ENCODE results near the gene LRRC61.
"Not testable (repeated sequence)": the region's sequence is repeated elsewhere in the genome, so short reads cannot be mapped to it uniquely, and the experiment has no call there.

LRRC61 gene

GRCh38 chr7:150297978-150298377 lies 25.2 kb upstream of the LRRC61 start:
- POLR2A ChIA-PET; DNase-seq; H3K4me3 ChIP-seq (ENCODE audit: control insufficient read depth in 1 of 7, extremely low read depth in 1 of 7, insufficient read depth in 4 of 7, low read depth in 2 of 7, low read length in 6 of 7); H3K36me3 ChIP-seq (ENCODE audit: control insufficient read depth in 4 of 4, insufficient read depth in 4 of 4, low read length in 3 of 4); CTCF ChIA-PET; H3K27ac ChIP-seq (ENCODE audit: insufficient read depth in 1 of 2, low read depth in 1 of 2, low read length in 2 of 2, poor library complexity in 1 of 2, severe bottlenecking in 2 of 2); H3K4me1 ChIP-seq (ENCODE audit: control extremely low read depth in 1 of 4, control insufficient read depth in 4 of 4, insufficient read depth in 4 of 4, low read length in 3 of 4); H3K27me3 ChIP-seq (replicated peaks in 2 of 5; ENCODE audit: control insufficient read depth in 4 of 5, insufficient read depth in 5 of 5, low read length in 4 of 5); H3K9me3 ChIP-seq (ENCODE audit: control extremely low read depth in 1 of 5, control insufficient read depth in 4 of 5, insufficient read depth in 2 of 5, low read depth in 1 of 5, low read length in 4 of 5): not testable (repeated sequence)

DNA sequence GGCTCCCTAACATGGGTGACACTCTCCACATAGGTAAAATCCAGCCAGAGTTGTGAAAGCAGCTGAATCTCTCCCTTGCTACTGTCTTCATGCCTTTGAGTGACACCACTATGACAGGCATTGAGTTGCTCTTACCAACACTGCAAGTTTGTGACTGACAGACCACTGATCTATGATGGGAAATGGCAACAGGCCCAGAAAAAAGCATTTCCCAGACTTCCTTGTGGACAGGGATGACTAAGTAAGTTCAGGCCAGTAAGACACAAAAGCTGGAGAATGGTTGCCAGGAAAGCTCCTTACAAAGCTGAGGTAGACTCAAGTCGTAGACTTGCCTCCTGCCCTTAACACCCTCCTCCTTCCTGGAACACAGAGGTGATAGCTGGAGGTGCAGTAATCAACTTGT lies 20.2 kb upstream of the LRRC61 start:
- H3K4me1 ChIP-seq (ENCODE audit: control extremely low read depth in 1 of 4, control insufficient read depth in 4 of 4, insufficient read depth in 4 of 4, low read length in 3 of 4); H3K36me3 ChIP-seq (ENCODE audit: control insufficient read depth in 4 of 4, insufficient read depth in 4 of 4, low read length in 3 of 4); DNase-seq; POLR2A ChIA-PET; H3K4me3 ChIP-seq (ENCODE audit: control insufficient read depth in 1 of 7, extremely low read depth in 1 of 7, insufficient read depth in 4 of 7, low read depth in 2 of 7, low read length in 6 of 7); H3K9me3 ChIP-seq (ENCODE audit: control extremely low read depth in 1 of 5, control insufficient read depth in 4 of 5, insufficient read depth in 2 of 5, low read depth in 1 of 5, low read length in 4 of 5); CTCF ChIA-PET; H3K27me3 ChIP-seq (replicated peaks in 2 of 5; ENCODE audit: control insufficient read depth in 4 of 5, insufficient read depth in 5 of 5, low read length in 4 of 5): not testable (repeated sequence)
- 100% methylated on average over 1 of the region's 1 CpG for WGBS (ENCODE audit: insufficient coverage)
- H3K27ac ChIP-seq (ENCODE audit: insufficient read depth in 1 of 2, low read depth in 1 of 2, low read length in 2 of 2, poor library complexity in 1 of 2, severe bottlenecking in 2 of 2): peak overlapping the region in 1 of 2 experiments; percentile 25

DNA sequence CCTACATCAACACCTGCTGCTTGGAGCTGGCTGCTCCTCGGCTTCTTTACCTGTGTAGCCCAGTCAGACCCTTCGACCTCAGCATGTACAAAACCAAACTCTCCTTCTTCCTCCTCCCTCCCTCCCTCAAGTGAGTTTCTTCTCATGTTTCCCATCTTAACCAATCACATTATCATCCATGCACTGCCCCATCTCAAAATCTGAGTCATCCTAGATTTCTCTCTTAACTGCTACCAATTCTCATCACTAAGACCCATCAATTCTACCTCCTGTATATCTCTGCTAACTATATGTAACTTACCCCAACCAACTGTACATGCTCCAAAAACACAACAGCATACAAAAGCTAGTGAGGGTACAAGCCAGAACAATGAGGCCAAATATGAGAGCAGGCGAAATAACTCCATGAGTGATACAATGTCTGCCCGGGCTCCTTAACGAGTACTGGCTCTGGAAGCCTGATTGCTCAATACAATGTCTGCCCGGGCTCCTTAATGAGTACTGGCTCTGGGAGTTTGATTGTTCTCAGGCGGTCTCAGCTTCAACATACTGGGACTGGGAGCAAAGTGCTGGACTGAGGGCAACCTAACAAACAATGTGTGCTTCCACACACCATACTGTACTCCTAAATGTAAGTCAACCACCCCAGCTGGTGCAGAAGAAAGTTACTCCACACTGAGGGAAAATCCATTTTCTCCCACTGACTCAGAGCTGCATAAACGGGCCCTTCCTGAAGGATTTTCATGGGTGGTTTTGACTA lies 18.5 kb upstream of the LRRC61 start:
- 86% methylated on average over 1 of the region's 8 CpGs for WGBS (ENCODE audit: insufficient coverage)
- POLR2A ChIA-PET; CTCF ChIA-PET; H3K4me1 ChIP-seq (ENCODE audit: control extremely low read depth in 1 of 4, control insufficient read depth in 4 of 4, insufficient read depth in 4 of 4, low read length in 3 of 4); H3K27me3 ChIP-seq (replicated peaks in 2 of 5; ENCODE audit: control insufficient read depth in 4 of 5, insufficient read depth in 5 of 5, low read length in 4 of 5); H3K36me3 ChIP-seq (ENCODE audit: control insufficient read depth in 4 of 4, insufficient read depth in 4 of 4, low read length in 3 of 4); H3K4me3 ChIP-seq (ENCODE audit: control insufficient read depth in 1 of 7, extremely low read depth in 1 of 7, insufficient read depth in 4 of 7, low read depth in 2 of 7, low read length in 6 of 7); H3K9me3 ChIP-seq (ENCODE audit: control extremely low read depth in 1 of 5, control insufficient read depth in 4 of 5, insufficient read depth in 2 of 5, low read depth in 1 of 5, low read length in 4 of 5); H3K27ac ChIP-seq (ENCODE audit: insufficient read depth in 1 of 2, low read depth in 1 of 2, low read length in 2 of 2, poor library complexity in 1 of 2, severe bottlenecking in 2 of 2); DNase-seq: not testable (repeated sequence)

DNA sequence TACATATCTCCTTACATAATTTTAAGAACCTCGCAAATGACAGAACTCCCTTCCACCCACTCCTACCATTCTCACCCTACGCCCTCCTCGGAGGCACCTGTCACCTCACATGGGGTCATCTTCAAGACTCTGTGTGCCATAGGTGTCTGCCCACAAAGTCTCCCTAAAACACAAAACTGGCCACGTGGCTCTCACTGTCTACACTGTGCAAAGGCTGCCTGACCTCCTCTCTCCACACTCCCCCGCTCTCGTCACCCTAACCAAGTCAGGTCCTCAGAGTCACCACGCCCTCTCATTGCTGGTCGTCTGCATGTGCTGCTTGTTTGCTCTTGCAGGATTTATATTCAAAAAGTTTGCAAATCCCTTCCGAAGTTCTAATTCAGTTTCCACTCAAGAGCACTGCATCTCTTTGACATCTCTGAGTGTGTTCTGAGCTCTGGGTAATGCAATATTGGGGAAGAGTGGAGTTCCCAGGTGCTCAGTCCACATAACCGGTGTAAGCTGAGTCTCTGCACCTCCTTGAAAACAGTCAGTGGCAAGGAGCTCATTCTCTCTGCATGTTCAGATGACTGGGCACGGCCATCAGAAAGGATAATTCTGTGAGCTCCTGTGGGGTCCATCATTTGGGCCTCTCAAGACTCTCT lies 17.8 kb upstream of the LRRC61 start:
- H3K36me3 ChIP-seq (ENCODE audit: control insufficient read depth in 4 of 4, insufficient read depth in 4 of 4, low read length in 3 of 4); CTCF ChIA-PET; POLR2A ChIA-PET; H3K9me3 ChIP-seq (ENCODE audit: control extremely low read depth in 1 of 5, control insufficient read depth in 4 of 5, insufficient read depth in 2 of 5, low read depth in 1 of 5, low read length in 4 of 5); H3K27ac ChIP-seq (ENCODE audit: insufficient read depth in 1 of 2, low read depth in 1 of 2, low read length in 2 of 2, poor library complexity in 1 of 2, severe bottlenecking in 2 of 2); DNase-seq; H3K27me3 ChIP-seq (replicated peaks in 2 of 5; ENCODE audit: control insufficient read depth in 4 of 5, insufficient read depth in 5 of 5, low read length in 4 of 5); H3K4me3 ChIP-seq (ENCODE audit: control insufficient read depth in 1 of 7, extremely low read depth in 1 of 7, insufficient read depth in 4 of 7, low read depth in 2 of 7, low read length in 6 of 7); H3K4me1 ChIP-seq (ENCODE audit: control extremely low read depth in 1 of 4, control insufficient read depth in 4 of 4, insufficient read depth in 4 of 4, low read length in 3 of 4): not testable (repeated sequence)
- 90% methylated on average over 2 of the region's 11 CpGs for WGBS (ENCODE audit: insufficient coverage)

DNA sequence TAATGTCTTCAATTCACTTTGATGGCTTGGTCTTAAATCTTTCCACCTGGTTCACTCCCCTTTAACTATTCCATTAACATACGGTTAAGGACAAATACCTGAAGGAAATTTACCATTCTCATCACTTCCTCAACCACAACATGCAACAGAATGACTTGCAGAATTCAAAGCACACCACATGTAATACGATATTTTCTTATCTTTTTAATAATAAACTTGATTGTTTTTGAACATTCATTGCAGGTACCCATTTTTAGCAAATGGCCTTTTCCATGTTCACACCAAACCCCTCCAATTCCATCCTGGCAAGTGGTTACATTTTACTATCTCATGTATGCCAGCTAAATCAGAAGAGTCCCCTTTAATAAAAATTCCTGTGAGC lies 17.3 kb upstream of the LRRC61 start:
- POLR2A ChIA-PET; H3K4me3 ChIP-seq (ENCODE audit: control insufficient read depth in 1 of 7, extremely low read depth in 1 of 7, insufficient read depth in 4 of 7, low read depth in 2 of 7, low read length in 6 of 7); H3K36me3 ChIP-seq (ENCODE audit: control insufficient read depth in 4 of 4, insufficient read depth in 4 of 4, low read length in 3 of 4); H3K27me3 ChIP-seq (replicated peaks in 2 of 5; ENCODE audit: control insufficient read depth in 4 of 5, insufficient read depth in 5 of 5, low read length in 4 of 5); H3K9me3 ChIP-seq (ENCODE audit: control extremely low read depth in 1 of 5, control insufficient read depth in 4 of 5, insufficient read depth in 2 of 5, low read depth in 1 of 5, low read length in 4 of 5); CTCF ChIA-PET; H3K27ac ChIP-seq (ENCODE audit: insufficient read depth in 1 of 2, low read depth in 1 of 2, low read length in 2 of 2, poor library complexity in 1 of 2, severe bottlenecking in 2 of 2); H3K4me1 ChIP-seq (ENCODE audit: control extremely low read depth in 1 of 4, control insufficient read depth in 4 of 4, insufficient read depth in 4 of 4, low read length in 3 of 4): not testable (repeated sequence)
- no CpG with 5 or more reads among the region's 2 CpGs for WGBS (ENCODE audit: insufficient coverage)
- peak in 1 of 3 donors; percentile 36 for DNase-seq

DNA sequence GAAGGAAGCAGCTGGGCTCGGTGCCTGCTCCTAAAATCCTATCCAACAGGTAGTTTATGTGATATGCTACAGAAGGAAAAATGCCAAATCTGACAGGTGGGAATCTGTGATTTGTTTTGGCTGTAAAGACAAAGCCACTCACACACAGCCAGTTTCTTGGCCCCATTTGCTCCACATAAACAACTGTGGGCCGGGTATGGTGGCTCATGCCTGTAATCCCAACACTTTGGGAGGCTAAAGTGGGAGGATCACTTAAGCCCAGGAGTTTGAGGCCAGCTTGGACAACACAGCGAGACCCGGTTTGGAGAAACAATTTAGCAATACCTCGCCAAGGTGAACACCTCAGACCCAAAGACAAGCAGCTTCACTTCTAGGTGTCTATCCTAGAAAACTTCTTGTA lies 16.8 kb upstream of the LRRC61 start:
- 100% methylated on average over 2 of the region's 5 CpGs for WGBS (ENCODE audit: insufficient coverage)
- H3K36me3 ChIP-seq (ENCODE audit: control insufficient read depth in 4 of 4, insufficient read depth in 4 of 4, low read length in 3 of 4); H3K4me1 ChIP-seq (ENCODE audit: control extremely low read depth in 1 of 4, control insufficient read depth in 4 of 4, insufficient read depth in 4 of 4, low read length in 3 of 4); H3K27ac ChIP-seq (ENCODE audit: insufficient read depth in 1 of 2, low read depth in 1 of 2, low read length in 2 of 2, poor library complexity in 1 of 2, severe bottlenecking in 2 of 2); H3K4me3 ChIP-seq (ENCODE audit: control insufficient read depth in 1 of 7, extremely low read depth in 1 of 7, insufficient read depth in 4 of 7, low read depth in 2 of 7, low read length in 6 of 7); H3K9me3 ChIP-seq (ENCODE audit: control extremely low read depth in 1 of 5, control insufficient read depth in 4 of 5, insufficient read depth in 2 of 5, low read depth in 1 of 5, low read length in 4 of 5); CTCF ChIA-PET; POLR2A ChIA-PET; DNase-seq; H3K27me3 ChIP-seq (replicated peaks in 2 of 5; ENCODE audit: control insufficient read depth in 4 of 5, insufficient read depth in 5 of 5, low read length in 4 of 5): not testable (repeated sequence)

GRCh38 chr7:150307129-150307528 lies 16.0 kb upstream of the LRRC61 start:
- H3K9me3 ChIP-seq (ENCODE audit: control extremely low read depth in 1 of 5, control insufficient read depth in 4 of 5, insufficient read depth in 2 of 5, low read depth in 1 of 5, low read length in 4 of 5): peaks cover 0 to 4% (median 0%) of the 10 kb centered on the region in 5 experiments
- no peaks in the 10 kb centered on the region for H3K27me3 ChIP-seq (replicated peaks in 2 of 5; ENCODE audit: control insufficient read depth in 4 of 5, insufficient read depth in 5 of 5, low read length in 4 of 5)
- ChIA-PET CTCF (no interaction called here), POLR2A (no interaction called here)
- no peak overlapping the region for H3K27ac ChIP-seq (ENCODE audit: insufficient read depth in 1 of 2, low read depth in 1 of 2, low read length in 2 of 2, poor library complexity in 1 of 2, severe bottlenecking in 2 of 2)
- peaks cover 0 to 2% (median 0%) of the 10 kb centered on the region in 4 experiments for H3K36me3 ChIP-seq (ENCODE audit: control insufficient read depth in 4 of 4, insufficient read depth in 4 of 4, low read length in 3 of 4)
- 97% methylated on average over 3 of the region's 3 CpGs for WGBS (ENCODE audit: insufficient coverage)
- H3K4me3 ChIP-seq (ENCODE audit: control insufficient read depth in 1 of 7, extremely low read depth in 1 of 7, insufficient read depth in 4 of 7, low read depth in 2 of 7, low read length in 6 of 7): no peak overlapping the region
- H3K4me1 ChIP-seq (ENCODE audit: control extremely low read depth in 1 of 4, control insufficient read depth in 4 of 4, insufficient read depth in 4 of 4, low read length in 3 of 4): peaks cover 0 to 4% (median 0%) of the 10 kb centered on the region in 4 experiments
- peak in 1 of 3 donors; percentile 12 for DNase-seq
